HG03066 (cell line): Measurements from ENCODE around the gene PRKN.
"Not testable (repeated sequence)": the region's sequence is repeated elsewhere in the genome, so short reads cannot be mapped to it uniquely, and the experiment has no call there.

Experiments used
- ATAC-seq: cut with Tn5 transposase; IDR thresholded peaks from one replicate; pipeline ENCODE4 v1.9.1; 2021; ENCODE audit warnings: low read depth; ENCODE audit not compliant: unreplicated experiment

Gene PRKN

DNA sequence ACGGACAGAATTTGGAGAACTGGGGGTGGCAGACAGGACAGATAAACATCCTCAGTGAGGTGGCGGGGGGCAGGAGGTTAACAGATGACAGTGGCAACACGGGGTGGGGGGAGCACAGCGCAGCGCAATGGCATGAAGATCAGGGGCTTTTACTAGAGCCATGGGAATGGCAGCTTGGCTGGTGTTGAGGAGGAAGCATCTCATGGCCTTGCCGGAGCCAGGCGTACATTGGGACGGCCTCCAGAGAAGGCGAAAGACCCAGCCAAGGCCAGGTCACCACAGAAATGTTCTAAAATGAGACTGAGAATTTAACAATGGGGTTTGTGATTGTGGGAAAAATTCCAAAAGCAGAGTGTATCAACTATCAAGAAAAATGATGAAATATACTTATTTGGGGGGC, 173.0 kb downstream of the PRKN start:
- no peak for ATAC-seq

DNA sequence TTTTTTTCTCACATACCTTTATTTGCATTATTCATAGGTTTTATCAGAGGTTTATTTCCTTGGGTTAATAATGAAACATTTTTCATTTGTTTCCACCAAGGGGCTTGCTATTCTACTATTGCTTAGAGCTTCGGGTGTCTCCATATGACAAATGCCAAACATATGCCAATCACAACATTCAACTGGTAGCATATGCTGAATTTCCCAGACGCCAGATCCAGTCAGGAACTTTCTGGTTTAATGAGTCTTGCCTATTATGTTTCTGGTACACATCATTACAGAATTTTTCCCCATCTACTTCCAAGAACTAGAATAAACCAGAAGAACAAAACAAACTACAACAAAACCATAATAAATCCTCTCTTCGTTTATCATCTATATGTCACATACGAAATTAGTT, 180.7 kb downstream of the PRKN start:
- ATAC-seq, result no peak

DNA sequence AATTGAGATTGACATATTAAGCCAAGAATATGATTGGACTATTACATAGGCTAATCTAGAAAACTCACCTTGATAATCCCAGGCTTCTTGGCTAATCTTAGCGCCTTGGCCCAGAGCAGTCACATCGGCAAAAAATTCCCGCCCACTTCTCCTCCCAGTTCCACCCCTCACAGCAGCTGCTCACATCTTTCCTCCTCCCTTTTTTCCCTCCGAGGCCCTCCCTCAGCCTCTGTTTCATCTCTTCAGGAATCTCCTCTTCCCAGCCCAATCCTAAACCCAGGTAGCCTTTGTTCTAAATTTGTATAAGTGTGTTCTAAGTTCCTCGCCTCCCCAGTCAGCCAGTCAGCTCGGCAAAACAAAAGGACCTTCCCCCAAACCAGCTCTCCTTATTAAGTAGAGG, 184.3 kb downstream of the PRKN start:
- ATAC-seq, result no peak

DNA sequence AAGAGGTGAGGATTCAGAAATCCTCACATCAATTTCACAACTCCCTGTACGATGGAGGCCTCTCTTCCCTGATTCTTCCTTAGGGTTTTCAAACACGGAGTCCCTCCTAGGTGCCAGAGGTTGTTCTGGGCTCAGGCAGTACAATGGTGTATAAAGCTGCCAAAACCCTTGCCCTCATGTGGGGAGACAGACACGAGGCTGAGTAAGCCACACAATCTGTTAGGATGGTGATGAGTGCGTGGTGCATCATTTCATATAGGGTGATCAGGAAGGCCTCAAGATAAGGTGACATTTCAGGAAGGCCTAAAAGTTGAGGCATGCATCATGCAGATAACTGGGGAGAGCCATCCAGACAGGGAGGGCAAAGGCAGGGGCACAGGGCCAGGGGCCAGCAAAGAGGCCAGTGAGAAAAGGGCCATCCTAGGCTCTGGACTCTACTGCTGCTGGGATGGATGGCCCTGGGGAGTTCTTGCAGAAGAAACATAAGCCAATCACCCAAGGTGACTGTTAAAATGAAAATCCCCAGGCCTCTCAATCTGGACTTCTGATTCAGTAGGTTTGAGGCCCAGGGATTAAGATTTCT, 186.5 kb downstream of the PRKN start:
- no peak for ATAC-seq

- ATAC-seq, result no peak
These were observed 188.2 kb downstream of the PRKN start for GRCh38 chr6:162539321-162539720.

DNA sequence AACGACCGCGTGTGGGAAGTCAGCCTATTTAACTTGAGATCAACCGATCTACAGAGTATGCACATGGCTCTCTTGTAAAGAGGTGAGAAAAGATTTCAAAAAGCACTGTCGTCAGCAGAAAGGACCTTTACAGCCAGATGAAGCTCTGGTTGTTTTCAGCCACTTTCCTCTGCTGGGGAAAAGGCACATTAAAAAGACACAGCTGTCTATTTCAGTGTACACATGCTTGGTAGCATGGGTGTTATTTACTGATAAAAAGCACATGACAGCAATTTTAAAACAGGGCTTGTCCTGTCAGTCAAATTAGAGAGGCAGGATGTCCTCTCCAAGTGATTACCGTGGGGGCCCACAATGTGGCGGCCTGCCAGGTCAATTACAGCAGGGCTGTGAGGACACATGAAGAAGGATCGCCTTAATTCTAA, 188.9 kb downstream of the PRKN start:
- ATAC-seq, result no peak

DNA sequence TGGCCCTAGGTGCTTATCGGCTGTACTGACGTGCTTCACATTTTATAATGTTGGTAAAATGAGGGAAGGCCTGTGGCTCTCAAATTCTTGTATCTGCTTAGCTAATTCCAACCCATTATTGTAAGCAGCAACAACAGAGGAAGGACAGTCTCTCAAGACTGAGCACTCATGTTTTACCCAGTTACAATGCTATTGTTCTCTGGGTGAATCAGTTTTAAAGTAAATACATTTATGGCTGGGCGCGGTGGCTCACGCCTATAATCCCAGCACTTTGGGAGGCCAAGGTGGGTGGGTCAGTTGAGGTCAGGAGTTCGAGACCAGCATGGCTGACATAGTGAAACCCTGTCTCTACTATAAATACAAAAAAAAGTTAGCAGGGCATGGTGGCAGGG, 194.6 kb downstream of the PRKN start:
- no peak for ATAC-seq

- ATAC-seq, result no peak
These were observed 195.1 kb downstream of the PRKN start for GRCh38 chr6:162532283-162533008.

DNA sequence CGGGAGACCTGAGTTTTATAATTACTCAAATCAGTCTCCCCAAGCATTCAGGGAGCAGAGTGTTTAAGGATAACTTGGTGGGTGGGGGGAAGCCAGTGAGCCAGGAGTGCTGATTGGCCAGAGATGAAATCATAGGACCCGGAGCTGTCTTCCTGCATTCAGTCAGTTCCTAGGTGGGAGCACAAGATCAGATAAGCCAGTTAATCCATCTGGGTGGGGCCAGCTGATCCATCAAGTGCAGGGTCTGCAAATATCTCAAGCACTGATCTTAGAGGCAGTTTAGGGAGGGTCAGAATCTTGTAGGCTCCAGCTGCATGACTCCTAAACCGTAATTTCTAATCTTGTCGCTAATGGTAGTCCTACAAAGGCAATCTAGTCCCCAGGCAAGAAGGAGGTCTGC, 196.2 kb downstream of the PRKN start:
- not testable (repeated sequence) for ATAC-seq

DNA sequence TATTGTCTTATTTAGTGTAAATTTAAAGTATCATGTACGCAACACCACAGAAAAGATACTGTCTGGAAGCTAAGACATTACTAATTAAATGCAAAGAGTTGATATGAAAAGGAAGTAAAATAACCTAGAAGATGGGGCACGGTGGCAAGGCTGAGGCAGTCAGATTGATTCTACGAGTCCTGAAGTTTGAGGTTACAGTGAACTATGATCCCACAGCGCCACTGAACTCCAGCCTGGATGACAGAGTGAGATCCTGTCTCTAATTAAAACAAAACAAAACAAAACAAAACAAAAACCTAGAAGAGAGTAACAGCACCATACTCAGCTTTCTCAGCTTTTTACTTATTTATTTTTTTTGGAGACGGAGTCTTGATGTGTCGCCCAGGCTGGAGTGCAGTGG, 199.0 kb downstream of the PRKN start:
- ATAC-seq, result no peak

DNA sequence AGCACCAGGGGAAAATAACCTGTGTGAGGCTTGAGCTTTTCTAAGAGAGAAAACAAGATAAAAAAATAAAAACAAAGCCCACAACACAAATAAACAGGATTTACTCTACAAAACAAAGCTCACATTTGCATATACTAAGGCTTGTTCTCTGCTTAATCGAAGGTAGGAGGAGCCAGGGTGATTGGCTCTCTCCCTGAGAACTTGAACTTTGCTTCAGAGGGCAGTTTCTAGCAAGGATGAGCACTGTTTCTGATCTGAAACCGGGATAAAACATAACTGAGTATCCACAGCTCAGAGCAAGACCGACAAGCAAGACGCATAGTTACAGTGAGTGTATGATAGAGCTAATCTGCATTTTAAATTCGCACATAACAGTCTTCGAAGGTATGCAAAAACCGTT, 200.6 kb downstream of the PRKN start:
- ATAC-seq, result no peak

DNA sequence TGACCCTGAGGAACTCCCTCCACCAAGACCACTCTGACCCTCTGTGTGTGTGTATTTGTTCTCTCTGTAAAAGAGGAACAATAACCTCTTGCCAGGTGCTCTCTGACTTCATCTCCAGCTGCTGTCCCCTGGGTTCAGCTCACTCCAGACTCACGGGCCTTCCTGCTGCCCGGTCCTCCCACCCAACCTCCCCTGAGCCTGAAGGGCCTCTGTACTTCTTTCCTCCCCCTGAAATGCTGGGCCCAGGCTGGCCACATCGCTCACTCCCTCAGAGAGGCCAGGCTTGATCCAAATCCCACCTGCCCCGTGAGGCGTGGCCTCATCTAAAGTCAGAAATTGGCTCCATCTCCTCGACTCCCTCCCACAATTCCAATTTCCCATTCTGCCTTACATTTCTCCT, 202.4 kb downstream of the PRKN start:
- no peak for ATAC-seq

DNA sequence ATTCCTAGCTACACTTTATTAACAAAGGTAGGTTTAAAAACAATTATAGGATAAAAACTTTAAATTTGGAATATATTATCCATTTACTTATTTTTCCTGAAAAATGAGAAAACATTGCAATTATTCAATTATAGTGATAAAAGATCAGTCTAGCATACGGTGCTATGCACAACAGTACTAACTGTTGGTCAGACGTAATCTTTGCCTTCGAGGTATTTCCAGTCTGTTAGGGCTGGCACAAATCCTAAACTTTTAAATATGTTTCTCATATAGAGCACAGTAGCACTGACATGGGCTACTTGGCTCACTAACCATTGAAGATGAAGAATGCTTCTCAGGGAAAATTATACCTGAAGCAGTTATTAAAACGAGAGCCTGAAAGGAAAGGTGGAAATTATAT, 214.8 kb downstream of the PRKN start:
- ATAC-seq, result no peak

DNA sequence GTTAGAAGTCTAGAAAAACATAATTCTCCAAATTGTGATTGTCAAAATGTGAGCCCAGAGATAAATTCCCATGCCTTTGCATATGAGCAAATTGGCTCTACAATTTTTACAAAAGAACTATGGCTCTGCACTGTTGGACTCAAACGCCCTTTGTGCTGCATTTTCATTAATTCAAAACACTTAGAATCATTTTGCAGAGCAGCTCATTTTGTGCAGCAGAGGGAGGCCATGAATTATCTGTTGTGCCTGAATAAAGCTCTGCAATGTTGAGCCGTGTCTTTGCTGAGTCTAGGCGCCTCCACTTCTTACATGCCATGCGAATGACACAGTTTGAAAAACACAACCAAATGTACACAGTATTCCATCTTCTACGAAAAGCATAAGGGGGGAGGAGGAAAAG, 230.2 kb downstream of the PRKN start:
- ATAC-seq, result no peak

DNA sequence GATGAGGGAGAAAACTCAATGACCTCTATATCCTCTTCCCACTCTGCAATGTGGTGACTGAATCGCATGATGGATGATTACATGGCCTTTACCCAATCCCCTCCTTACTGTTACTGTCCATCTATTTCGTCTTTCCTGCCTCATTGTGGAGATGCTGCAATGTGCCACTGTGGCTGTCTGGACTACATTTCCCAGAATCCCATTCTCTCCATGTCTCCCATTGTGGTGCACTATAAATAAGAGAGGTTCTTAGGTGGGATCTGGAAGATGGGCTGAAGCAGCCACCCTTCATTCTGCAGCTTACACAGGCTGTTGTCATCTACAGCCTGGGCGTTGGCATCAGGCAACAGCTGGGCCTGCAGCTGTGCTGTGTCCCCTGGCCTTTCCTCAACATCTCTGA, 233.6 kb downstream of the PRKN start:
- no peak for ATAC-seq

GRCh38 chr6:162491637-162492036, 235.9 kb downstream of the PRKN start:
- ATAC-seq, result no peak

DNA sequence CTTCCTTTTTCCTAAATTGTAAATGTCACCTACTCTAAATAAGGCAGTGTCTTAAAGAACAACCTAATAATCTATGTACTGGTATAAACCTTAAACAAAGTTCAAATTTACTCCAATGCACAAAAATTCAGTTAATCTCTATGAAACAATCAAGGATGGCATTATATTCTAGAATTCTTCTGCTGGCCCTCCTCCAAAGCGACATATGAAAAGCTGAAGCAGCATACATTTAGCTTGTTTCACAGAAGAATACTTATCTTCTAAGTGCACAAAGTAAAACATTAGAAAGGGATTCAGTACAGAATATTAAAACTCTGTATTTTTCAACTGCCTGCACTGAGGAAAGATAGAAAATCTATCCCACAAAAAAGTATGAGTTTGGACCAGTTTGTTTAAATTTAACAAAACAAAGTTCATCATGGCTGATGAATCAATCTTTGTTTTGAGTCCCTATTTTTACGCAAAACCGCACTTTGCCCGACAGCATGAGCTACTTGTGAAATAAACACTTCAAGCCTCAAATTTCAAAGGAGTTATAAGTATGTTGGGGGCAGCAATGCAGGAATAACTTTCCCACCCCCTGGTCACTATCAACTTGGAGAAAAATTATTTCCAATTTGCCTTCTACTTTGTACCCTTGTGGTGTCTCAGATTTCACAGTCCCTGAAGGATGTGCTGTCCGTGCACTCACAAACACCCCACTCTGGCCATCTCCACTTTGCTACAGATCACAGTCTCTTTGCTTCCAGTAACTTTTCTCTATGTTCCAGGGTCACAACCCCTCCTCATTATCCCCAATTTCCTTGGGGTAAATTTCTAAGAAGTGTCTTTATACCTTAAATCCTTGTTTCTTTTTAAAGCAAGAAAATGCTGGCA, 238.2 kb downstream of the PRKN start:
- ATAC-seq, result no peak

DNA sequence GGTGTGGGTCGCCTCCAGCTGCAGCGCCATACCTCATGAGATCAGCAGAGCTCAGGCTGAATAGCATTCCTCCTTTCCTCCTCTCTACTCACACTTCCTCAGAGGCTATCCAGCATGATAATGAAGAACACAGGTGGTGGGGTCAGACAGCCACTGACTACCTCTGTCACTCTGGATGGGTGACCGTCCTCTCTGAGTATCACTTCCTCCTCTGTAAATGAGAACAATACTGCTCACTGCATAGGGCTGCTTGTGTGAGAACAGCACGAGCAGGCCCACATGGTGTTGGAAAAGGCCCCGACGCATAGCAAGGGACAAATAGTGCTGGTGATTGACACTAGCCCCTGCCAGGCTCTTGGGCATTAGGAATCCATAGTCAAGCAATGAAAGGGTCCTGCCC, 239.1 kb downstream of the PRKN start:
- ATAC-seq, result no peak

- no peak for ATAC-seq
These were observed 242.1 kb downstream of the PRKN start for GRCh38 chr6:162485464-162485863.

DNA sequence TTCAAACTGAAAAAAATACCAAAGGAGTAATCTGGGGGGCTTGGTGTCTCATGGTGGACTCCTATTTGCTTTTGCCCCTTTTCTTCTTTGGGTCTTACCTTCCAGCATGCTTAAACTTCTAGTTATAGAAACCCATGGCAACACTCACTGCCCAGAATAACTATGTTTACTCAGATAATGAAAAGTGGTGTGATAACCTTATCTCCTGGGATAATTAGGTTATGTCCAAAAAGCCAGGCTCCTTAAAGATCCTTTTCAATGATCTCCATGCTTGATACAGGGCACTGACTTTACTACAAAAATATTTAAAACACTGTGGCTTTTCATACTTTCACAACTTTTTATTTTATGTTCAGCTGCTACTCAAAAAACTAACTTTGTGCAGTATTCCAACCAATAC, 245.6 kb downstream of the PRKN start:
- no peak for ATAC-seq

GRCh38 chr6:162481320-162481719, 246.2 kb downstream of the PRKN start:
- no peak for ATAC-seq

DNA sequence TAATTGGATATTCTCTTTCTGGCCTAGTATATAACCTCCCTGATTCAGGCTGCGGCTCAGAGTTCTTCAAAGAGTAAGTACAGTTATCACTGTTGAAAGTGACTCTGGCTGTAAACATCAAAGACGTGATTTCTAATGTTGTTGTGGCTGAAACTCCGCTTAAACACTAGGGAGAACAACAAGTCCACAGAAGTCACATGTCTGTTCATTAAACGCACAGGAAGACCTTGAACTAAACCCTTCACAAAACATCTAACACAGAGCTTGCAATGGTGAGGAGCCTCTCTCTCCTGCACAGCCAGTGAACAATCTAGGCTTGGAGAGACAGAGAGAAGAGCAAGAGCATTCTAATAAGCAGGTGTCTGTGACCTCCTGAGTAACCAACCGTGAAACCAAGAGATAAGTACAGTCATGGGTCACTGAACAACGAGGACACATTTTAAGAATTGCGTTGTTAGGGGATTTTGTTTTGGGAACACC, 249.3 kb downstream of the PRKN start:
- ATAC-seq, result no peak
